GM19468 (cell line): ENCODE data around the gene SCN1B.
"Not testable (repeated sequence)": the region's sequence is repeated elsewhere in the genome, so short reads cannot be mapped to it uniquely, and the experiment has no call there.

Experiments used
- ATAC-seq: cut with Tn5 transposase; IDR thresholded peaks from one replicate; pipeline ENCODE4 v1.9.1; 2021; ENCODE audit warnings: mild to moderate bottlenecking, moderate library complexity, moderate number of reproducible peaks; ENCODE audit not compliant: unreplicated experiment; ENCODE audit errors: extremely low read depth

Gene SCN1B

GRCh38 chr19:35000647-35001501 lies 29.4 kb upstream of the SCN1B start:
- no peak for ATAC-seq

DNA sequence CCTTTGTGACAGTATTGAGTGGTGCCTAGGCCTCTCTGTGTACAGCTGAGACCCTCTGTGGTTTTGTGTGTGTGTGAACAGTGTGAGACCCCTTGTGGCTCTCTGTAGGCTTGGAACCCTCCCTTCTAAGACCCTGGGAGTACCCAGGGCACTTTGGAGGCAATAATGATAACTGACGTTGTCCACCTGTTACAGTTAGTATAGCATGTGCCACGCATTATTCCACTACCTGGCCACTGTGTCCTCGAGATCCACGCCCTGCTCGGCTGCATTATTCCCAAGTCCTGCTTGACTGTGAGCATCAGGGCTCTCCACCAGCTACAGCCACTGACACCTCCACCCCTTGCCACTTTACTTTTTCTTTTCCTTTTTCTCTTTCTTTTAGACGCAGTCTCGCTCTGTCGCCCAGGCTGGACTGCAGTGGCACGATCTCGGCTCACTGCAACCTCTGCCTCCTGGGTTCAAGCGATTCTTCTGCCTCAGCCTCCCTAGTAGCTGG lies 28.2 kb upstream of the SCN1B start:
- no peak for ATAC-seq

DNA sequence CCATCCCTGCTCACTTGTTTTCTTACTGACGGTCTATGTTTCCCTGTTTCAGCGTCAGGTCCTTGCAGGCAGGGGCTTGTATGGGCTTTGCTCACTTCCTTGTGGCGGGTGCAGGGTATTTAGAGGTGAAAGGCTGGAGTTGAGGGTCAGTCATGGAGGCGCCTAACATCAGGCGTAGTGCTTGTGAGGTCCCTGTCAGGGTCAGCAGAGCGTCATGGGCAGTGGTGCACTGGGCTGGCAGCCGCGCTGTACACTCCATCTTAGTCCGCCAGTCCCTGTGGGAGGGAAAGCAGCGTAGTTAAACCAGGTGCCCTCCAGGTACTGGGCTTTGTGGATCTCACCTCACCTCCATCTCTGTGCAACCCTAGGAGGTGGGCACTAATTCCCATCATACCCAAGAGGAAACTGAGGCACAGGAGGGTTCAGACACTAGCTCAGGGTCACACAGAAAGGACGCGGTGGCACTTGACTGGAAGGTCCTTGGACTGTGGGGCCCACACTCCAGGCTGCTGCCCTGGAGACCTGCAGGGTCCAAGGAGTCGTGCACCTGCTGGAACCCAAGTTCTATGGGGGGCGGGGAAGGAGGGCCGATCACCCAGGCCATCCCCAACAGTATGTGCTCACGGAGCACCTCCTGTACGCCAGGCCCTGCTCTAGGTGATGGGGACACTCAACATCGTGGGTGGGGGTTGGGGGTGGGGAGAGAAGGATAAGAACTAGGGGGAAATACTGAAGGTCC lies 25.6 kb upstream of the SCN1B start:
- no peak for ATAC-seq

DNA sequence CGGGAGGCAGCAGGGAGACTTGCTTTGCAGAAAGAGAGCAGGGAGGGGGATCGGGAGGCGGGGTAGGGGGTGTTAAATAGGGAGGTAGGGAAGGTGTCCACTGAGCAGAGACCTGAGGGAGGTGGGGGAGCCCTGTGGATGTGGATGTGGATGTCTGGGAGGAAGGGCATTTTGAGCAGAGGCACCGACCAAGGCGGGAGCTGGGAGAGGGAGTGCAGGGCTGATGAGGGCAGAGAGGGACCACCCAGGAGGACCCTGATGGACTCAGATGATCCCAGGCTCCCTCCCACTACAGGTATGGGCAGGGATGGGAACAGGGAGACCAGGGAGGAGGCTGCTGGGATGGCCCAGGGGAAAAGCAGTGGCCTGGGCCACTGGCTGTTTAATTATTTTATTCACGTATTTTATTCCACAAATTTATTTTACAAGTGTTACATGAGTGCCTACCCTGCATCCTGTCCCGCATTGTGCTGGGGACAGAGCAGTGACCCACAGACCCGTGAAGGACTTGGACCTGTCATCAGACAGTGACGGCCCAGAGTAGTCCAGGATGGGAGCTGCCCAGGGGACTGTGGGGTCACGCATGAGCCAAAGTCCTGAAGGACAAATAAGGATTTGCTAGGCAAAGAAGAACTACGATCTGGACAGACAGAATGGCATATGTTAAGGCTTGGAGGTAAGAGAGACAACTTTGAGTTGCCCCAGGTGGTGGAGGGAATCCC lies 24.9 kb upstream of the SCN1B start:
- no peak for ATAC-seq

DNA sequence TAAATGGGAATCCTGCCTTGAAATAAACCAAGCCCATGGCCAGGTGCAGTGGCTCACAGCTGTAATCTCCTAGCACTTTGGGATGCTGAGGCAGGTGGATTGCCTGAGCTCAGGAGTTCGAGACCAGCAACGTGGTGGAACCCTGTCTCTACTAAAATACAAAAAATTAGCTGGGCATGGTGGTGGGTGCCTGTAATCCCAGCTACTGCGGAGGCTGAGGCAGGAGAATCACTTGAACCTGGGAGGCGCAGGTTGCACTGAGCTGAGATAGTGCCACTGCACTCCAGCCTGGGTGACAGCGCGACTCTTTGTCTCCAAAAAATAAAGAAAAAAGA lies 24.3 kb upstream of the SCN1B start:
- ATAC-seq = not testable (repeated sequence)

DNA sequence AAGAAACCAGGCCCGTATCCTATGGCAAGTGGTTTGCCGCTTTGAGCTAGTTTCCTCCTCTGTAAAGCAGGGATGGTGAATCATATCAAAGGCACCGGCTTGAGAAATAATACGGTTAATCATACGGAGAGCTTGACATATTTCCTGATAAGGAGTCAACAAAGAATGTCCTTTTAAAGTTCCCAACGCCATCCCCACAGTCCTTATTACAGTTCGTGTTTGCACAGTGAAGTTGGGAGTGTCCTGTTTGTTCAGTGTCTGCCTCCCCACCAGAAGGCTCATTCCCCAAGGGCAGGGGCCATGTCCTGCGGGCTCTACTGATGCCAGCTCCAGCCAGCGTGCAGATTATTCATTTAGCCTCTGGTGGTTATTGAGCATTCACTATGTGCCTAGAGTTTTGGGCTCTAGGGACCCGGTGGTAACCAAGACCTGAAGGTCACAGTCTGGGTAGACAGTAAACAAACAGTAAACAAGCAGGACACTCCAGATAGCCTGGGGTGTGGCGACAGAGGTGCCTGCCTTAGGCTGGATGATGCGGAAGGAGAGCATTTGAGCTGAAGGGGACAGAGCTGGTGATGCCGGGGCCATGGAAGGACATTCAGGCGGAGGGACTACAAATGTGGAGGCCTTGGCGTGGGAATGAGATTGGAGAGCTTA lies 23.8 kb upstream of the SCN1B start:
- no peak for ATAC-seq

GRCh38 chr19:35006999-35007365 lies 23.3 kb upstream of the SCN1B start:
- ATAC-seq = no peak

- ATAC-seq = not testable (repeated sequence)
Observed at GRCh38 chr19:35007427-35007826, 22.8 kb upstream of the SCN1B start.

- no peak for ATAC-seq
Observed at GRCh38 chr19:35008891-35009341, 21.4 kb upstream of the SCN1B start.

- no peak for ATAC-seq
Observed at GRCh38 chr19:35009424-35010415, 20.6 kb upstream of the SCN1B start.

- no peak for ATAC-seq
Observed at GRCh38 chr19:35011091-35011689, 19.1 kb upstream of the SCN1B start.

- ATAC-seq = no peak
Observed at GRCh38 chr19:35011737-35012682, 18.3 kb upstream of the SCN1B start.

DNA sequence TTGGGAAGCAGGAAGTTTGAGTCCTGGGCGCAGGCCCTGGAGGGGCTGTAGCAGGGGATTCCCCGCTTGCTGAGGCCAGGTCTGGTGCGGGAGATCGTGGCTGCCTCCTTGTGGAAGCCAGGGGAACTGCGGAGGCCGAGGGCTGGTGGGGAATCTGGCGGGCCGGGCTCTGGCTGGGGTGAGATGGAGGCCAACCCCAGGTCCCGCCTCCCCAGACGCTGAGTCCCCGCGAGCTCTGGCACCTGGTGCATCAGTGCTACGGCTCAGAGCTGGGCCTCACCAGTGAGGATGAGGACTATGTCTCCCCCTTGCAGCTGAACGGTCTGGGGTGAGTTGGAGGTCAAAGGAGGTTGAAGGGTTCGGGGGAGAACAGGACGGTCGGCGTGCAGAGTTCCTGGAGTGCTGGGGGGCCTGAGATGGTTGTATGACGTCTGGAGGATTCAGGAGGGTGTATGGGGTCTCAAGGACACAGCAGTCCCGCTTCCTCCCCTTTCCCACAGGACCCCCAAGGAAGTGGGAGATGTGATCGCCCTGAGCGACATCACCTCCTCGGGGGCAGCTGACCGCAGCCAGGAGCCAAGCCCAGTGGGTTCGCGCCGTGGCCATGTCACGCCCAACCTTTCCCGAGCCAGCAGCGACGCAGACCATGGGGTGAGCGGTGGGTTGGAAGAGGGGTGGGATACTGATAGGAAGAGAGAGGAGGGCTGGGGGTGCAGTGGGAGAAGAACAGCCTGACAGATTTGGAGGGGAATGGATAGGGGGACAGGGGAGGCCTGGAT lies 17.0 kb upstream of the SCN1B start:
- ATAC-seq = no peak

- no peak for ATAC-seq
Observed at GRCh38 chr19:35013820-35014754, 16.2 kb upstream of the SCN1B start.

DNA sequence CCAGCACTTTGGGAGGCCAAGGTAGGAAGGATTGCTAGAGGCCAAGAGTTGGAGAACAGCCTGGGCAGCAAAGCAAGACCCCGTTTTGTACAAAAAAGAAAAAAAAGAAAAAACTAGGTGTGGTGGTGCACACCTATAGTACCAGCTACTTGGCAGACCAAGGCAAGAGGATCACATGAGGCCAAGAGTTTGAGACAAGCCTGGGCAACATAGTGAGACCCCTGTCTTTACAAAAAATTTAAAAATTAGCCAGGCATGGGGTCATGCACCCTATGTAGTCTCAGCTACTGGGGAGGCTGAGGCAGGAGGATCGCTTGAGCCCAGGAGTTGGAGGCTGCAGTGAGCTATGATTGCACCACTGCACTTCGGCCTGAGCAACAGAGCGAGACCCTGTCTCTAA lies 15.5 kb upstream of the SCN1B start:
- not testable (repeated sequence) for ATAC-seq
